ENCODE measurements around the gene LRRC66.

DNA sequence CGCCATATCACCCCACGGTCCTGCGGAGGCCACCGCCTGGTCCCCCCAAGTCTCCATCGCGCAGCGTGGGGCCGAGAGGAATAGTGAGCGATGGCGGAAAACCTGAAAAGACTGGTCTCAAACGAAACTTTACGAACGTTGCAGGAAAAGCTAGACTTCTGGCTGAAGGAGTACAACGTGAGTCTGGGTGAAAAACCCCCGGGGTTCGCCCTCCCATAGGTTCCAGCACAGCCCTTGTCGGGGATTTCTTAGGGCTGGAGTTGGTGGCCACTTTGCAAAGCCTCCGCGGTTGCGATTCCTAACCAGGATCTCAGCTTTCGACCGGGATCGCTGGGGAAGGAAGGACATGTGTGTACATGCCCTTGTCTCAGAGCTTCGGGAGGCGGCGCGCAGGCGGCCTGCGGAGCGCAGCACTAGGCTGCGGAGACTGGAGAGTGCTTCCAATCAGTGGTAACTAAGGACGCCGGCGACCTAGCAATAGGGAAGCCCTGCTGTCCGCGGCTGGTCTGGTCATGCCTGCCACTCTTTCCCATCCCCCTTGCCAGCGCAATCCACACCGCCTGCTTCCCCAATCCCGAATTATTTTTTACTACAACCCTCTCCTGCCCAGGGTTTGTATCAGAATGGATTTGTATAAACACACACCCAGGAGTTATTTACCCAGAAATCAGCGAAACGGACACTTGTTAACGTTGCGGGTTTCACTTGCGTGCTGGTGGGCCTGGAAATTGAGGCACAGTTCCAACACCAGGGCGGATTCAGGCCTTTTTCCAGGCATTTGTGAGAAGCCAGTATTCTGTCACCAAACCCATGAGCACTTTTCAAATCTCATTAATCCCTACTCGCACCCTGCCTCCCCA, 31.7 kb upstream of the LRRC66 start:
- TF ChIP-seq, protein P1, sequence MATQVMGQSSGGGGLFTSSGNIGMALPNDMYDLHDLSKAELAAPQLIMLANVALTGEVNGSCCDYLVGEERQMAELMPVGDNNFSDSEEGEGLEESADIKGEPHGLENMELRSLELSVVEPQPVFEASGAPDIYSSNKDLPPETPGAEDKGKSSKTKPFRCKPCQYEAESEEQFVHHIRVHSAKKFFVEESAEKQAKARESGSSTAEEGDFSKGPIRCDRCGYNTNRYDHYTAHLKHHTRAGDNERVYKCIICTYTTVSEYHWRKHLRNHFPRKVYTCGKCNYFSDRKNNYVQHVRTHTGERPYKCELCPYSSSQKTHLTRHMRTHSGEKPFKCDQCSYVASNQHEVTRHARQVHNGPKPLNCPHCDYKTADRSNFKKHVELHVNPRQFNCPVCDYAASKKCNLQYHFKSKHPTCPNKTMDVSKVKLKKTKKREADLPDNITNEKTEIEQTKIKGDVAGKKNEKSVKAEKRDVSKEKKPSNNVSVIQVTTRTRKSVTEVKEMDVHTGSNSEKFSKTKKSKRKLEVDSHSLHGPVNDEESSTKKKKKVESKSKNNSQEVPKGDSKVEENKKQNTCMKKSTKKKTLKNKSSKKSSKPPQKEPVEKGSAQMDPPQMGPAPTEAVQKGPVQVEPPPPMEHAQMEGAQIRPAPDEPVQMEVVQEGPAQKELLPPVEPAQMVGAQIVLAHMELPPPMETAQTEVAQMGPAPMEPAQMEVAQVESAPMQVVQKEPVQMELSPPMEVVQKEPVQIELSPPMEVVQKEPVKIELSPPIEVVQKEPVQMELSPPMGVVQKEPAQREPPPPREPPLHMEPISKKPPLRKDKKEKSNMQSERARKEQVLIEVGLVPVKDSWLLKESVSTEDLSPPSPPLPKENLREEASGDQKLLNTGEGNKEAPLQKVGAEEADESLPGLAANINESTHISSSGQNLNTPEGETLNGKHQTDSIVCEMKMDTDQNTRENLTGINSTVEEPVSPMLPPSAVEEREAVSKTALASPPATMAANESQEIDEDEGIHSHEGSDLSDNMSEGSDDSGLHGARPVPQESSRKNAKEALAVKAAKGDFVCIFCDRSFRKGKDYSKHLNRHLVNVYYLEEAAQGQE (IDR thresholded peaks at IDR 0.05; ENCODE audit: insufficient read depth in 1 of 2, low read depth in 2 of 2, low read length in 2 of 2): no peak
- no peak for TF ChIP-seq POLR2AphosphoS5 (IDR thresholded peaks at IDR 0.05; ENCODE audit: low read depth, low read length)

Data from PFSK-1 (cell line).